Natural killer cell (primary cell): ENCODE results near the gene EGFLAM. TPM values are rescaled to one million over a fixed set of nuclear protein-coding genes. Genes with fewer than 3 reads are reported as not detected.
"Not testable (repeated sequence)": the region's sequence is repeated elsewhere in the genome, so short reads cannot be mapped to it uniquely, and the experiment has no call there.

Experiments used
- ATAC-seq, 3 donors: fragments of 150-1000 bp in 2 of 3; fragments of 200-7000 bp in 1 of 3; cut with Tn5 transposase; 1 replicate in 1 of 3; 2 replicates in 2 of 3; pipeline ENCODE4 v1.10.0; 2021; ENCODE audit warnings: mild to moderate bottlenecking in 2 of 3, moderate library complexity in 2 of 3
- DNase-seq, 2 donors: peaks; one replicate each; pipeline versions ENCODE4 v3.0.0 to v3.0.0-alpha.2; 2013 to 2021; ENCODE audit warnings: mixed read lengths in 1 of 2
- H3K27ac ChIP-seq: one replicate; pipeline ENCODE4 v1.5.1; 2013; ENCODE audit warnings: mild to moderate bottlenecking, low read length
- H3K27me3 ChIP-seq: one replicate; pipeline ENCODE4 v1.6.1; 2013; ENCODE audit warnings: low read length; ENCODE audit not compliant: control insufficient read depth, insufficient read depth
- H3K36me3 ChIP-seq: one replicate; pipeline ENCODE4 v1.6.1; 2013; ENCODE audit warnings: low read length; ENCODE audit not compliant: control insufficient read depth, insufficient read depth
- H3K4me1 ChIP-seq: one replicate; pipeline ENCODE4 v1.6.1; 2013; ENCODE audit warnings: low read length; ENCODE audit not compliant: control insufficient read depth, insufficient read depth
- H3K4me3 ChIP-seq: one replicate; pipeline ENCODE4 v1.5.1; 2013; ENCODE audit warnings: low read length
- H3K9me3 ChIP-seq: one replicate; pipeline ENCODE4 v1.6.1; 2013; ENCODE audit warnings: low read length; ENCODE audit not compliant: control insufficient read depth, insufficient read depth
- H3K27ac Mint-ChIP-seq, 2 donors: one replicate each; pipeline ENCODE4 v1.8.0; 2022; ENCODE audit warnings: mild to moderate bottlenecking in 2 of 2, mixed read lengths in 2 of 2, moderate library complexity in 1 of 2
- H3K27me3 Mint-ChIP-seq, 2 donors: one replicate each; pipeline ENCODE4 v1.8.0; 2022; ENCODE audit warnings: low read depth in 2 of 2, mixed read lengths in 2 of 2
- H3K36me3 Mint-ChIP-seq: one replicate; pipeline ENCODE4 v1.8.0; 2022; ENCODE audit warnings: mixed read lengths
- H3K4me1 Mint-ChIP-seq, 2 donors: one replicate each; pipeline ENCODE4 v1.8.0; 2022; ENCODE audit warnings: mixed read lengths in 2 of 2
- H3K4me3 Mint-ChIP-seq: one replicate; pipeline ENCODE4 v1.8.0; 2022; ENCODE audit warnings: mild to moderate bottlenecking, moderate library complexity, mixed read lengths
- H3K9me3 Mint-ChIP-seq, 2 donors: one replicate each; pipeline ENCODE4 v1.8.0; 2022; ENCODE audit warnings: mixed read lengths in 2 of 2
- WGBS: methylation state at CpG from one replicate; pipeline ENCODE4 v1.1.7; 2013; ENCODE audit warnings: missing lambda C conversion rate; ENCODE audit not compliant: insufficient coverage; 5-methylcytosine and 5-hydroxymethylcytosine counted together
- intact Hi-C: fragments of 100-400 bp; cut with micrococcal nuclease; formaldehyde crosslinking; loops from one replicate; pipeline ENCODE4 v1.14.2; 2022
- total RNA-seq, 4 donors: library from RNA; stranded (reverse); fragments of 120-200 nt in 1 of 4; gene quantifications; one replicate each; pipeline versions ENCODE4 v1.2.3 to v1.2.4, GENCODE V29; 2013 to 2022
- TF ChIP-seq, protein P1 (sequence below): fragments of 200-600 bp; IDR thresholded peaks from one replicate; pipeline ENCODE4 v1.8.0; 2022; ENCODE audit warnings: antibody characterized with exemption

Gene EGFLAM
- total RNA-seq, 3 donors from 2014 or later (not counting 1 experiment from before 2014, with no cell fraction given), result not detected

DNA sequence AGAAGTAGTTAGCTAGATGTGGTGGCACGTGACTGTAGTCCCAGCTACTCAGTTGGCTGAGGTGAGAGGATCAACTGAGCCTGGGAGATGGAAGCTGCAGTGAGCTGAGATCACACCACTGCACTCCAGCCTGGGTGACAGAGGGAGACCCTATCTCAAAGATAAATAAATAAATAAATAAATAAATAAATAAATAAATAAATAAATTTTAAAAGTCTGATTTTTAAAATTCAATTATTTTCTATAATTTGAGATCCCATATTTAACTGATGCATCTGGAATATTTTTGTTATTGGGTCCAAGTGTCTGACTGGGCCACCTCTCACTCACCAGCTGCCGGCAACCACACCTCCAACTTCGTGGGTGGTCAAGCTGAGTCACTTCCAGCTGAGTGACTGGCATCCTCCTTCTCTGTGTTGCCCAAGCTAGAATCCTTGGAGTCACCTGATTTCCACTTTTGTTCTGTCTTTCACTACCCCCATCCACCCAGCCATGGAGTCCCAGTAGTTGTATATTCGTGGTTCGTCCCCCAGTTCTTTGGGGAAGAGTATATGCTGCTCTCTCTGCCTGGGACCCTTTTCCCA lies 70.9 kb downstream of the EGFLAM start:
- ATAC-seq, result no peak
- H3K9me3 ChIP-seq, result no peaks in the 10 kb centered on the region
- Mint-ChIP-seq H3K27me3 (peaks cover 0 to 7% of the 10 kb centered on the region in 2 donors), H3K27ac (no peak overlapping the region), H3K4me1 (no peaks in the 10 kb centered on the region), H3K4me3 (no peak overlapping the region), H3K36me3 (no peaks in the 10 kb centered on the region), H3K9me3 (peaks cover 0 to 7% of the 10 kb centered on the region in 2 donors)
- H3K36me3 ChIP-seq, result no peaks in the 10 kb centered on the region
- no peak overlapping the region for H3K27ac ChIP-seq
- TF ChIP-seq, protein P1, sequence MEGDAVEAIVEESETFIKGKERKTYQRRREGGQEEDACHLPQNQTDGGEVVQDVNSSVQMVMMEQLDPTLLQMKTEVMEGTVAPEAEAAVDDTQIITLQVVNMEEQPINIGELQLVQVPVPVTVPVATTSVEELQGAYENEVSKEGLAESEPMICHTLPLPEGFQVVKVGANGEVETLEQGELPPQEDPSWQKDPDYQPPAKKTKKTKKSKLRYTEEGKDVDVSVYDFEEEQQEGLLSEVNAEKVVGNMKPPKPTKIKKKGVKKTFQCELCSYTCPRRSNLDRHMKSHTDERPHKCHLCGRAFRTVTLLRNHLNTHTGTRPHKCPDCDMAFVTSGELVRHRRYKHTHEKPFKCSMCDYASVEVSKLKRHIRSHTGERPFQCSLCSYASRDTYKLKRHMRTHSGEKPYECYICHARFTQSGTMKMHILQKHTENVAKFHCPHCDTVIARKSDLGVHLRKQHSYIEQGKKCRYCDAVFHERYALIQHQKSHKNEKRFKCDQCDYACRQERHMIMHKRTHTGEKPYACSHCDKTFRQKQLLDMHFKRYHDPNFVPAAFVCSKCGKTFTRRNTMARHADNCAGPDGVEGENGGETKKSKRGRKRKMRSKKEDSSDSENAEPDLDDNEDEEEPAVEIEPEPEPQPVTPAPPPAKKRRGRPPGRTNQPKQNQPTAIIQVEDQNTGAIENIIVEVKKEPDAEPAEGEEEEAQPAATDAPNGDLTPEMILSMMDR, result no peak
- no peak for DNase-seq
- WGBS, result 73% methylated on average over 5 of the region's 5 CpGs
- no peak overlapping the region for H3K4me3 ChIP-seq
- intact Hi-C loops, result no loop called here
- no peaks in the 10 kb centered on the region for H3K27me3 ChIP-seq
- H3K4me1 ChIP-seq, result no peaks in the 10 kb centered on the region

- H3K9me3 ChIP-seq, result no peaks in the 10 kb centered on the region
- Mint-ChIP-seq H3K27ac (no peak overlapping the region), H3K9me3 (peaks cover 0 to 7% of the 10 kb centered on the region in 2 donors), H3K4me3 (no peak overlapping the region), H3K27me3 (peaks cover 0 to 3% of the 10 kb centered on the region in 2 donors), H3K4me1 (no peaks in the 10 kb centered on the region), H3K36me3 (no peaks in the 10 kb centered on the region)
- no peaks in the 10 kb centered on the region for H3K4me1 ChIP-seq
- TF ChIP-seq, protein P1, result no peak
- ATAC-seq (no peak), DNase-seq (no peak)
- no peaks in the 10 kb centered on the region for H3K36me3 ChIP-seq
- 96% methylated on average over 4 of the region's 4 CpGs for WGBS
- no peaks in the 10 kb centered on the region for H3K27me3 ChIP-seq
- no peak overlapping the region for H3K4me3 ChIP-seq
- no peak overlapping the region for H3K27ac ChIP-seq
- intact Hi-C loops, result no loop called here
Observed at GRCh38 chr5:38330207-38330606, 71.8 kb downstream of the EGFLAM start.

DNA sequence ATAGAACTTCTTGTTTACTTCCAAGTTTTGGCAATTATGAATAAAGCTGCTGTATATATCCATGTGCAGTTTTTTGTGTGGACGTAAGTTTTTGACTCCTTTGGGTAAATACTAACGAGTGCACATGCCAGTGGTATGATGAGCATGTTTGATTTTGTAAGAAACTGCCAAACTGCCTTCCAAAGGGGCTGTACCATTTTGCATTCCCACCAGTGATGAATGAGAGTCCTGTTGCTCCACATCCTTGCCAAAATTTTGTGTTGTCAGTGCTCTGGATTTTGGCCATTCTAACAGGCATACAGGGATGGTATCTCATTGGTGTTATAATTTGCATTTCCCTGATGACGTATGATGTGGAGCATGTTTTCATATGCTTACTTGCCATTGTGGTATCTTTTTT lies 73.5 kb downstream of the EGFLAM start:
- Histone ChIP-seq H3K27me3 (no peaks in the 10 kb centered on the region), H3K4me3 (no peak overlapping the region), H3K36me3 (no peaks in the 10 kb centered on the region), H3K4me1 (no peaks in the 10 kb centered on the region), H3K27ac (no peak overlapping the region), H3K9me3 (no peaks in the 10 kb centered on the region)
- peaks cover 0 to 7% of the 10 kb centered on the region in 2 donors for H3K9me3 Mint-ChIP-seq
- no peaks in the 10 kb centered on the region for H3K4me1 Mint-ChIP-seq
- H3K27me3 Mint-ChIP-seq, result peaks cover 3 to 6% of the 10 kb centered on the region in 2 donors
- ATAC-seq (no peak), DNase-seq (no peak)
- H3K27ac Mint-ChIP-seq, result no peak overlapping the region
- 85% methylated on average over 3 of the region's 3 CpGs for WGBS
- H3K4me3 Mint-ChIP-seq, result no peak overlapping the region
- no peaks in the 10 kb centered on the region for H3K36me3 Mint-ChIP-seq
- TF ChIP-seq, protein P1, result no peak
- intact Hi-C loops, result no loop called here

GRCh38 chr5:38333181-38333580 lies 74.8 kb downstream of the EGFLAM start:
- intact Hi-C loops, H3K36me3 ChIP-seq, H3K27ac ChIP-seq, H3K4me3 Mint-ChIP-seq, H3K36me3 Mint-ChIP-seq, DNase-seq, H3K4me1 Mint-ChIP-seq, H3K27me3 ChIP-seq, H3K27me3 Mint-ChIP-seq, H3K9me3 Mint-ChIP-seq, H3K4me3 ChIP-seq, H3K4me1 ChIP-seq, H3K9me3 ChIP-seq, ATAC-seq, H3K27ac Mint-ChIP-seq: not testable (repeated sequence)
- 8% methylated on average over 3 of the region's 4 CpGs for WGBS
